Smooth muscle cell (in vitro differentiated cells): Measurements from ENCODE around the gene PTPRD. TPM values are rescaled to one million over a fixed set of nuclear protein-coding genes. Genes with fewer than 3 reads are reported as not detected.

Source experiments
- DNase-seq: peaks from one replicate; lab custom pipeline; 2025; ENCODE audit not compliant: unreplicated experiment; lab: John Stamatoyannopoulos, UW
- H2AFZ ChIP-seq: fragments of 200-600 bp; sonication (generic); 2 replicates; pipeline ENCODE4 v1.6.0; 2016; ENCODE audit warnings: antibody characterized with exemption, low read depth, mild to moderate bottlenecking
- H3F3A ChIP-seq: fragments of 200-600 bp; sonication (generic); 2 replicates; pipeline ENCODE4 v1.6.0; 2017; ENCODE audit warnings: antibody characterized with exemption, low read depth
- H3K27ac ChIP-seq: fragments of 200-600 bp; sonication (generic); 2 replicates; pipeline ENCODE4 v1.5.1; 2016; ENCODE audit warnings: low read depth, mild to moderate bottlenecking
- H3K27me3 ChIP-seq: fragments of 200-600 bp; sonication (generic); 2 replicates; pipeline ENCODE4 v1.6.1; 2016; ENCODE audit warnings: low read depth, mild to moderate bottlenecking
- H3K36me3 ChIP-seq: fragments of 200-600 bp; sonication (generic); 2 replicates; pipeline ENCODE4 v1.5.1; 2016; ENCODE audit warnings: low read depth
- H3K4me1 ChIP-seq: fragments of 200-600 bp; sonication (generic); 2 replicates; pipeline ENCODE4 v1.5.1; 2016; ENCODE audit warnings: low read depth
- H3K4me2 ChIP-seq: fragments of 200-600 bp; sonication (generic); 2 replicates; pipeline ENCODE4 v1.6.0; 2016; ENCODE audit warnings: mild to moderate bottlenecking
- H3K4me3 ChIP-seq: fragments of 200-600 bp; sonication (generic); 2 replicates; pipeline ENCODE4 v1.5.1; 2016; ENCODE audit warnings: mild to moderate bottlenecking
- H3K79me2 ChIP-seq: fragments of 200-600 bp; sonication (generic); 2 replicates; pipeline ENCODE4 v1.6.0; 2016; ENCODE audit warnings: low read depth, mild to moderate bottlenecking
- H3K9ac ChIP-seq: fragments of 200-600 bp; sonication (generic); 2 replicates; pipeline ENCODE4 v1.6.0; 2016; ENCODE audit warnings: low read depth
- H3K9me3 ChIP-seq: fragments of 200-600 bp; sonication (generic); replicated peaks from 2 replicates; pipeline ENCODE4 v1.5.1; 2016; ENCODE audit warnings: low read depth
- H4K20me1 ChIP-seq: fragments of 200-600 bp; sonication (generic); 2 replicates; pipeline ENCODE4 v1.6.0; 2016; ENCODE audit warnings: low read depth
- CTCF ChIP-seq: fragments of 200-600 bp; sonication (generic); IDR thresholded peaks from 2 replicates; pipeline ENCODE4 v1.5.1; 2017; ENCODE audit warnings: borderline replicate concordance, mild to moderate bottlenecking, antibody characterized with exemption; ENCODE audit not compliant: insufficient read depth, poor library complexity, severe bottlenecking
- WGBS: methylation state at CpG from one replicate; pipeline ENCODE4 v1.1.7; 2016; ENCODE audit warnings: low lambda C conversion rate; 5-methylcytosine and 5-hydroxymethylcytosine counted together
- polyA plus RNA-seq: library from polyadenylated mRNA; unstranded; fragments of >200 nt; fragmentation: Nextera tagmentation; extraction: Ambion mirVana; gene quantifications from 2 replicates; pipeline ENCODE4 v1.2.1, GENCODE V29; 2016
- total RNA-seq: library from RNA; depleted of rRNA; stranded (reverse); fragments of >200 nt; gene quantifications from 2 replicates; pipeline ENCODE4 v1.2.3, GENCODE V29; 2014

The PTPRD gene
- total and polyA plus RNA-seq, 2 experiments from 2014 or later = 6.5 to 61.0 TPM

GRCh38 chr9:10048994-10049393 is 563.8 kb downstream of the PTPRD start:
- Histone ChIP-seq H3K27ac (no peak overlapping the region), H3K27me3 (peaks cover 20% of the 10 kb centered on the region), H3K36me3 (no peaks in the 10 kb centered on the region), H3K9me3 (no peaks in the 10 kb centered on the region), H3K79me2 (no peaks in the 10 kb centered on the region), H3K4me1 (no peaks in the 10 kb centered on the region), H3K4me2 (no peak overlapping the region), H4K20me1 (no peaks in the 10 kb centered on the region), H3F3A (peaks cover 5% of the 10 kb centered on the region), H2AFZ (no peak overlapping the region), H3K9ac (no peak overlapping the region), H3K4me3 (no peak overlapping the region)
- WGBS = 100% methylated on average over 3 of the region's 3 CpGs
- DNase-seq = no peak
- TF ChIP-seq CTCF = no peak

- H3K4me3 ChIP-seq = no peak overlapping the region
- no peak for DNase-seq
- peaks cover 5% of the 10 kb centered on the region for H3F3A ChIP-seq
- no peaks in the 10 kb centered on the region for H4K20me1 ChIP-seq
- WGBS = 24% methylated on average over 2 of the region's 2 CpGs
- no peak overlapping the region for H2AFZ ChIP-seq
- H3K9ac ChIP-seq = no peak overlapping the region
- no peak overlapping the region for H3K4me2 ChIP-seq
- peak; percentile 68 for TF ChIP-seq CTCF
- no peaks in the 10 kb centered on the region for H3K4me1 ChIP-seq
- no peaks in the 10 kb centered on the region for H3K9me3 ChIP-seq
- no peak overlapping the region for H3K27ac ChIP-seq
- H3K79me2 ChIP-seq = no peaks in the 10 kb centered on the region
- no peaks in the 10 kb centered on the region for H3K36me3 ChIP-seq
- H3K27me3 ChIP-seq = peaks cover 16% of the 10 kb centered on the region
These were observed 567.2 kb downstream of the PTPRD start for GRCh38 chr9:10045598-10045997.

GRCh38 chr9:10041726-10042229 is 571.0 kb downstream of the PTPRD start:
- WGBS = 63% methylated on average over 2 of the region's 2 CpGs
- Histone ChIP-seq H3K9me3 (no peaks in the 10 kb centered on the region), H3K9ac (no peak overlapping the region), H3K27me3 (peaks cover 11% of the 10 kb centered on the region), H2AFZ (no peak overlapping the region), H3K36me3 (no peaks in the 10 kb centered on the region), H3K4me2 (no peak overlapping the region), H3K27ac (no peak overlapping the region), H3K79me2 (no peaks in the 10 kb centered on the region), H3F3A (no peaks in the 10 kb centered on the region), H4K20me1 (no peaks in the 10 kb centered on the region), H3K4me1 (no peaks in the 10 kb centered on the region), H3K4me3 (no peak overlapping the region)
- no peak for DNase-seq
- TF ChIP-seq CTCF = no peak

GRCh38 chr9:10036095-10036494 is 576.7 kb downstream of the PTPRD start:
- Histone ChIP-seq H3F3A (no peaks in the 10 kb centered on the region), H3K36me3 (no peaks in the 10 kb centered on the region), H3K27ac (no peak overlapping the region), H3K79me2 (no peaks in the 10 kb centered on the region), H3K27me3 (no peaks in the 10 kb centered on the region), H2AFZ (no peak overlapping the region), H3K9ac (no peak overlapping the region), H4K20me1 (no peaks in the 10 kb centered on the region), H3K9me3 (no peaks in the 10 kb centered on the region), H3K4me3 (no peak overlapping the region), H3K4me2 (no peak overlapping the region), H3K4me1 (no peaks in the 10 kb centered on the region)
- DNase-seq = no peak
- TF ChIP-seq CTCF = no peak
- 89% methylated on average over 2 of the region's 2 CpGs for WGBS
